GM23338 (cell line): ENCODE data around the gene CRX. TPM values are rescaled to one million over a fixed set of nuclear protein-coding genes. Genes with fewer than 3 reads are reported as not detected.
"Not testable (repeated sequence)": the region's sequence is repeated elsewhere in the genome, so short reads cannot be mapped to it uniquely, and the experiment has no call there.

ENCODE experiments used
- ATAC-seq: fragments of 200-7000 bp; cut with Tn5 transposase; 3 replicates; pipeline ENCODE4 v1.9.1; 2020
- DNase-seq: peaks from one replicate; pipeline ENCODE4 v3.0.0-alpha.2; 2015; ENCODE audit warnings: low spot score
- H2AFZ ChIP-seq: fragments of 200-600 bp; sonication (generic); 2 replicates; pipeline ENCODE4 v1.8.0; 2016; ENCODE audit warnings: antibody characterized with exemption, mild to moderate bottlenecking, moderate library complexity
- H3F3A ChIP-seq: fragments of 200-600 bp; sonication (generic); replicated peaks from 2 replicates; pipeline ENCODE4 v1.8.0; 2017; ENCODE audit warnings: antibody characterized with exemption, mixed run types, low read depth
- H3K27ac ChIP-seq: fragments of 200-600 bp; sonication (generic); 2 replicates; pipeline ENCODE4 v1.6.1; 2016; ENCODE audit warnings: low read depth
- H3K27me3 ChIP-seq: fragments of 200-600 bp; sonication (generic); 2 replicates; pipeline ENCODE4 v1.8.0; 2016; ENCODE audit warnings: mild to moderate bottlenecking, mixed run types, moderate library complexity; ENCODE audit not compliant: insufficient read depth
- H3K36me3 ChIP-seq: fragments of 200-600 bp; sonication (generic); 2 replicates; pipeline ENCODE4 v1.8.0; 2016; ENCODE audit warnings: mild to moderate bottlenecking; ENCODE audit not compliant: insufficient read depth
- H3K4me1 ChIP-seq: fragments of 200-600 bp; sonication (generic); 2 replicates; pipeline ENCODE4 v1.8.0; 2016; ENCODE audit warnings: mild to moderate bottlenecking, moderate library complexity; ENCODE audit not compliant: insufficient read depth
- H3K4me2 ChIP-seq: fragments of 200-600 bp; sonication (generic); 2 replicates; pipeline ENCODE4 v1.7.1; 2017; ENCODE audit warnings: mixed run types
- H3K4me3 ChIP-seq: fragments of 200-600 bp; sonication (generic); 2 replicates; pipeline ENCODE4 v1.6.1; 2016; ENCODE audit warnings: mixed run types
- H3K79me2 ChIP-seq: fragments of 200-600 bp; sonication (generic); replicated peaks from 2 replicates; pipeline ENCODE4 v1.8.0; 2017; ENCODE audit warnings: mild to moderate bottlenecking; ENCODE audit not compliant: insufficient read depth
- H3K9me2 ChIP-seq: fragments of 200-600 bp; sonication (generic); 2 replicates; pipeline ENCODE4 v1.8.0; 2017; ENCODE audit not compliant: insufficient read depth
- H4K20me1 ChIP-seq: fragments of 200-600 bp; sonication (generic); replicated peaks from 2 replicates; pipeline ENCODE4 v1.8.0; 2017; ENCODE audit warnings: mild to moderate bottlenecking; ENCODE audit not compliant: insufficient read depth
- H3K27ac Mint-ChIP-seq: 2 replicates; pipeline ENCODE4 v1.8.0; 2020; ENCODE audit warnings: inconsistent platforms, mild to moderate bottlenecking, moderate library complexity, mixed read lengths
- H3K27me3 Mint-ChIP-seq: 3 replicates; pipeline ENCODE4 v1.8.0; 2022; ENCODE audit warnings: low read depth, mild to moderate bottlenecking, moderate library complexity, mixed read lengths, inconsistent platforms; ENCODE audit not compliant: insufficient read depth, poor library complexity
- H3K36me3 Mint-ChIP-seq: 3 replicates; pipeline ENCODE4 v1.8.0; 2021; ENCODE audit warnings: low read depth, mild to moderate bottlenecking, inconsistent platforms, moderate library complexity, mixed read lengths
- H3K4me1 Mint-ChIP-seq: 3 replicates; pipeline ENCODE4 v1.8.0; 2020; ENCODE audit warnings: mild to moderate bottlenecking, inconsistent platforms, mixed read lengths
- H3K4me3 Mint-ChIP-seq: 3 replicates; pipeline ENCODE4 v1.8.0; 2021; ENCODE audit warnings: moderate library complexity, mild to moderate bottlenecking, inconsistent platforms, mixed read lengths
- H3K9me3 Mint-ChIP-seq: 3 replicates; pipeline ENCODE4 v1.8.0; 2020; ENCODE audit warnings: moderate library complexity, mild to moderate bottlenecking, inconsistent platforms, mixed read lengths
- CTCF ChIP-seq, 2 experiments: fragments of 200-600 bp in 1 of 2; sonication (generic) in 1 of 2; conservative IDR thresholded peaks; 2 replicates each; pipeline versions ENCODE4 v1.5.1 to v1.6.1; 2016 to 2017; ENCODE audit warnings: antibody characterized with exemption in 2 of 2, low read depth in 2 of 2, mild to moderate bottlenecking in 2 of 2, moderate library complexity in 1 of 2
- EZH2phosphoT487 ChIP-seq: fragments of 200-600 bp; sonication (generic); IDR thresholded peaks from one replicate; pipeline ENCODE4 v1.8.1; 2018; ENCODE audit warnings: antibody characterized with exemption; ENCODE audit not compliant: unreplicated experiment
- ZNF114 ChIP-seq: fragments of 250-450 bp; sonication (Bioruptor Pico); IDR thresholded peaks from 2 replicates; pipeline ENCODE4 v1.5.0; 2020; ENCODE audit warnings: mild to moderate bottlenecking, moderate library complexity
- ZNF331 ChIP-seq: fragments of 250-450 bp; sonication (Bioruptor Pico); IDR thresholded peaks from 2 replicates; pipeline ENCODE4 v1.5.0; 2020; ENCODE audit warnings: low read depth, mild to moderate bottlenecking, moderate library complexity
- ZNF462 ChIP-seq: fragments of 250-450 bp; sonication (Bioruptor Pico); IDR thresholded peaks from 2 replicates; pipeline ENCODE4 v1.5.0; 2020; ENCODE audit warnings: mild to moderate bottlenecking, moderate library complexity
- polyA plus RNA-seq: library from polyadenylated mRNA; unstranded; fragments of >200 nt; fragmentation: Nextera tagmentation; extraction: Ambion mirVana; gene quantifications from 2 replicates; pipeline ENCODE4 v1.2.1, GENCODE V29; 2016
- total RNA-seq: library from RNA; depleted of rRNA; stranded (reverse); fragments of >200 nt; shearing (Covaris generic); gene quantifications from 2 replicates; pipeline ENCODE4 v1.2.3, GENCODE V29; 2014

Gene CRX
- total and polyA plus RNA-seq, 2 experiments from 2014 or later = 0.15 TPM; not detected in 1

- TF ChIP-seq ZNF462 (CRISPR knock-in tag) = no peak
- no peak for TF ChIP-seq ZNF331 (CRISPR knock-in tag)
- no peak for TF ChIP-seq ZNF114 (CRISPR knock-in tag)
Measured at GRCh38 chr19:47878906-47879305, 57.2 kb downstream of the CRX start (continued).

GRCh38 chr19:47879385-47879784 is 57.6 kb downstream of the CRX start:
- not testable (repeated sequence) for H3K4me3 Mint-ChIP-seq, H3K4me1 Mint-ChIP-seq, H3K27ac ChIP-seq, H3K36me3 Mint-ChIP-seq, H3K36me3 ChIP-seq, H3K27me3 ChIP-seq, DNase-seq, H3K9me2 ChIP-seq, H4K20me1 ChIP-seq, H3K79me2 ChIP-seq, H3K4me3 ChIP-seq, H3K9me3 Mint-ChIP-seq, H3K27ac Mint-ChIP-seq, ATAC-seq, H3K4me2 ChIP-seq, H3F3A ChIP-seq, H3K4me1 ChIP-seq, H2AFZ ChIP-seq
- peaks cover 11% of the 10 kb centered on the region for H3K27me3 Mint-ChIP-seq

- Mint-ChIP-seq H3K36me3 (no peaks in the 10 kb centered on the region), H3K9me3 (peaks cover 3% of the 10 kb centered on the region; the same call in 1 of the 3 replicates), H3K27ac (no peak overlapping the region), H3K27me3 (peaks cover 8% of the 10 kb centered on the region), H3K4me1 (peaks cover 5% of the 10 kb centered on the region), H3K4me3 (no peak overlapping the region)
- Histone ChIP-seq H3K9me2 (0 out of 2 replicates have a peak, but pooled peaks cover 3% of the 10 kb centered on the region), H3K4me3 (no peak overlapping the region), H3K4me1 (no peaks in the 10 kb centered on the region), H4K20me1 (no peaks in the 10 kb centered on the region), H3K36me3 (no peaks in the 10 kb centered on the region), H3K27ac (no peak overlapping the region), H3K4me2 (no peak overlapping the region), H3F3A (no peaks in the 10 kb centered on the region), H3K27me3 (no peaks in the 10 kb centered on the region), H2AFZ (peak overlapping the region; percentile 87), H3K79me2 (no peaks in the 10 kb centered on the region)
- DNase-seq (peak; percentile 48), ATAC-seq (peak; percentile 52)
- TF ChIP-seq CTCF (conservative IDR thresholded peaks at IDR 0.05; ENCODE audit: low read depth in 2 of 2) (no peak; a peak in 2 of 4 replicates), EZH2phosphoT487 (no peak)
Measured at GRCh38 chr19:47881757-47882156, 60.0 kb downstream of the CRX start.
